ENCODE data around the gene IFI35. TPM values are rescaled to one million over a fixed set of nuclear protein-coding genes. Genes with fewer than 3 reads are reported as not detected.

The IFI35 gene
- total RNA-seq, 2 experiments from 2014 or later = 33.4 to 35.8 TPM

- POLR2A ChIA-PET = interaction anchor here (1.5 kb wide), 1 partner anchor 260 kb away, joined by 5 read pairs; no protein-coding TSS in a partner anchor
- Mint-ChIP-seq H3K4me1 (ENCODE audit: low read depth) (no peaks in the 10 kb centered on the region), H3K4me3 (no peak overlapping the region), H3K27me3 (no peaks in the 10 kb centered on the region), H3K36me3 (ENCODE audit: low read depth) (peaks cover 49% of the 10 kb centered on the region), H3K27ac (no peak overlapping the region), H3K9me3 (no peaks in the 10 kb centered on the region)
- ATAC-seq = no peak
- DNase-seq = no peak
- no peak for TF ChIP-seq CTCF (IDR thresholded peaks at IDR 0.05)
- CTCF ChIA-PET = interaction anchor here (1.1 kb wide), 1 partner anchor 32 kb away, joined by 5 read pairs; no protein-coding TSS in a partner anchor
- intact Hi-C loops (cut with micrococcal nuclease) = no loop called here
Measured at GRCh38 chr17:43056051-43056450, 49.5 kb downstream of the IFI35 start.

- H3K4me3 Mint-ChIP-seq = no peak overlapping the region
- no peak for TF ChIP-seq CTCF (IDR thresholded peaks at IDR 0.05)
- intact Hi-C loops (cut with micrococcal nuclease) = no loop called here
- DNase-seq (no peak), ATAC-seq (no peak)
- CTCF ChIA-PET = no interaction called here
- no peaks in the 10 kb centered on the region for H3K4me1 Mint-ChIP-seq (ENCODE audit: low read depth)
- no peak overlapping the region for H3K27ac Mint-ChIP-seq
- no peaks in the 10 kb centered on the region for H3K27me3 Mint-ChIP-seq
- H3K9me3 Mint-ChIP-seq = no peaks in the 10 kb centered on the region
- peaks cover 35% of the 10 kb centered on the region for H3K36me3 Mint-ChIP-seq (ENCODE audit: low read depth)
- POLR2A ChIA-PET = interaction anchor here (0.9 kb wide), 1 partner anchor 23 kb away, joined by 3 read pairs; no protein-coding TSS in a partner anchor
Measured at GRCh38 chr17:43062984-43063638, 56.5 kb downstream of the IFI35 start.

Other genes with a start within 250 kb of the IFI35 start
- gene RAMP2, start 245.6 kb upstream of the IFI35 start, total RNA-seq = not detected
- 10 to 100 TPM; 63.4 to 67.2 TPM for gene VPS25, start 233.3 kb upstream of the IFI35 start, total RNA-seq
- under 1 TPM; 0.65 to 0.72 TPM for gene WNK4, start 226.2 kb upstream of the IFI35 start, total RNA-seq
- 10 to 100 TPM; 24.9 to 27.9 TPM for gene COA3, start 208.1 kb upstream of the IFI35 start, total RNA-seq
- under 1 TPM in 1 of 2 experiments, not detected in 1; 0.23 TPM for gene CNTD1, start 207.9 kb upstream of the IFI35 start, total RNA-seq
- gene BECN1, start 182.5 kb upstream of the IFI35 start, total RNA-seq = 10 to 100 TPM; 72.0 to 74.1 TPM
- gene PSME3, start 173.4 kb upstream of the IFI35 start, total RNA-seq = 100 to 1,000 TPM; 124 to 132 TPM
- gene AOC2, start 162.2 kb upstream of the IFI35 start, total RNA-seq = 1 to 10 TPM; 3.0 to 3.3 TPM
- gene AOC3, start 155.6 kb upstream of the IFI35 start, total RNA-seq = 1 to 10 TPM; 2.0 to 2.9 TPM
- gene G6PC1, start 106.0 kb upstream of the IFI35 start, total RNA-seq = not detected
- 10 to 100 TPM; 54.3 to 57.5 TPM for gene AARSD1, start 42.3 kb upstream of the IFI35 start, total RNA-seq
- 1 to 10 TPM; 2.2 to 2.8 TPM for gene PTGES3L, start 26.7 kb upstream of the IFI35 start, total RNA-seq
- 10 to 100 TPM; 16.1 to 17.0 TPM for gene RUNDC1, start 26.2 kb upstream of the IFI35 start, total RNA-seq
- 1,000 to 10,000 TPM; 1,640 to 1,647 TPM for gene RPL27, start 8.4 kb upstream of the IFI35 start, total RNA-seq
- gene VAT1, start 15.6 kb downstream of the IFI35 start, total RNA-seq = 10 to 100 TPM; 35.9 to 39.4 TPM
- not detected for gene RND2, start 18.4 kb downstream of the IFI35 start, total RNA-seq
- gene BRCA1, start 118.6 kb downstream of the IFI35 start, total RNA-seq = 10 to 100 TPM; 84.5 to 92.9 TPM
- gene NBR1, start 164.4 kb downstream of the IFI35 start, total RNA-seq = 10 to 100 TPM; 45.6 to 46.5 TPM
- 1 to 10 TPM; 9.2 to 9.8 TPM for gene TMEM106A, start 205.1 kb downstream of the IFI35 start, total RNA-seq
- gene CCDC200, start 221.8 kb downstream of the IFI35 start, total RNA-seq = not detected
- gene RNU2-1, start 227.2 kb downstream of the IFI35 start, total RNA-seq = 1,000 to 10,000 TPM; 3,772 to 4,070 TPM

Measured in activated CD8-positive, alpha-beta T cell treated with anti-CD3 and anti-CD28 coated beads for 36 hours (primary cell).